HCT116 (cell line): ENCODE results near the gene TM4SF4. TPM values are rescaled to one million over a fixed set of nuclear protein-coding genes. Genes with fewer than 3 reads are reported as not detected.

Experiments
- ATAC-seq: fragments of 200-7000 bp; cut with Tn5 transposase; 2 replicates; pipeline ENCODE4 v1.9.1; 2020; ENCODE audit warnings: mild to moderate bottlenecking, moderate library complexity
- BruUV-seq: library from RNA; stranded (reverse); fragments of 400-500 nt; replicated peaks from 2 replicates; lab custom pipeline; 2021; lab: Mats Ljungman, UMichigan
- CTCF ChIA-PET: fragments of 300-600 bp; sonication (Branson Sonifier 250); formaldehyde crosslinking; loops from one replicate; lab custom pipeline; 2021; ENCODE audit warnings: antibody characterized with exemption; lab: Charles Lee
- POLR2A ChIA-PET: fragments of 300-600, 350-600 bp; sonication (Branson Sonifier 250); formaldehyde crosslinking; loops from one replicate; lab custom pipeline; 2021; ENCODE audit warnings: antibody characterized with exemption; lab: Charles Lee
- RAD21 ChIA-PET, 2 experiments: fragments of 300-600 bp; sonication (Branson Sonifier 250); formaldehyde crosslinking; loops; one replicate each; lab custom pipeline; 2023; ENCODE audit warnings: low total read pairs in 2 of 2; ENCODE audit not compliant: uncharacterized antibody in 2 of 2, unreplicated experiment in 2 of 2, low non-redundant PET in 1 of 2; lab: Charles Lee
- DNase-seq: peaks from one replicate; pipeline ENCODE4 v3.0.0-alpha.2; 2010; ENCODE audit warnings: low read depth, low spot score
- H2AFZ ChIP-seq: fragments of 200-600 bp; shearing (Covaris generic), sonication (generic); 2 replicates; pipeline ENCODE4 v1.6.1; 2017; ENCODE audit warnings: low read depth, mixed run types, mixed read lengths, antibody characterized with exemption, low read length; ENCODE audit not compliant: poor library complexity, severe bottlenecking
- H3K27ac ChIP-seq: 2 replicates; pipeline ENCODE4 v1.5.1; 2012; ENCODE audit warnings: low read depth, low read length
- H3K27me3 ChIP-seq: fragments of 200-600 bp; sonication (generic); 2 replicates; pipeline ENCODE4 v1.6.1; 2016; ENCODE audit warnings: mixed run types, low read length, mixed read lengths; ENCODE audit not compliant: insufficient read depth
- H3K36me3 ChIP-seq, 2 experiments: fragments of 200-500 bp in 1 of 2; fragments of 200-600 bp in 1 of 2; sonication (Bioruptor generic) in 1 of 2; sonication (generic) in 1 of 2; 2 replicates each; pipeline versions ENCODE4 v1.5.1 to v1.6.1; 2014 to 2016; ENCODE audit warnings: low read length in 2 of 2, inconsistent platforms in 1 of 2, mixed read lengths in 1 of 2, mixed run types in 1 of 2; ENCODE audit not compliant: insufficient read depth in 2 of 2, control insufficient read depth in 1 of 2
- H3K4me1 ChIP-seq, 2 experiments: fragments of 200-600 bp in 1 of 2; sonication (generic) in 1 of 2; 2 replicates each; pipeline versions ENCODE4 v1.5.1 to v1.6.1; 2012 to 2017; ENCODE audit warnings: low read length in 2 of 2, inconsistent platforms in 1 of 2, mild to moderate bottlenecking in 1 of 2, mixed read lengths in 1 of 2, mixed run types in 1 of 2, moderate library complexity in 1 of 2; ENCODE audit not compliant: insufficient read depth in 2 of 2, control insufficient read depth in 1 of 2
- H3K4me2 ChIP-seq: fragments of 200-600 bp; sonication (generic); 2 replicates; pipeline ENCODE4 v1.6.1; 2017; ENCODE audit warnings: mixed run types, low read length, mixed read lengths
- H3K4me3 ChIP-seq, 2 experiments: fragments of 200-600 bp in 1 of 2; sonication (generic) in 1 of 2; replicated peaks in 1 of 2; 2 replicates each; pipeline ENCODE4 v1.5.1; 2011 to 2016; ENCODE audit warnings: low read length in 2 of 2, control low read depth in 1 of 2, low read depth in 1 of 2, mild to moderate bottlenecking in 1 of 2, mixed read lengths in 1 of 2, mixed run types in 1 of 2
- H3K79me2 ChIP-seq: fragments of 200-600 bp; sonication (generic); 2 replicates; pipeline ENCODE4 v1.6.1; 2017; ENCODE audit warnings: mild to moderate bottlenecking, mixed run types, low read length, moderate library complexity, mixed read lengths; ENCODE audit not compliant: insufficient read depth
- H3K9ac ChIP-seq: fragments of 200-600 bp; sonication (generic); 2 replicates; pipeline ENCODE4 v1.6.1; 2016; ENCODE audit warnings: low read length, mixed read lengths
- H3K9me2 ChIP-seq: fragments of 200-600 bp; sonication (generic), shearing (Covaris generic); 2 replicates; pipeline ENCODE4 v1.6.1; 2017; ENCODE audit warnings: mixed run types, mild to moderate bottlenecking, moderate library complexity; ENCODE audit not compliant: insufficient read depth
- H3K9me3 ChIP-seq, 2 experiments: fragments of 200-500 bp in 1 of 2; fragments of 200-600 bp in 1 of 2; sonication (Bioruptor generic) in 1 of 2; sonication (generic) in 1 of 2; 2 replicates each; pipeline ENCODE4 v1.6.1; 2014 to 2017; ENCODE audit warnings: low read length in 2 of 2, mixed read lengths in 2 of 2, inconsistent platforms in 1 of 2, low read depth in 1 of 2, mild to moderate bottlenecking in 1 of 2, mixed run types in 1 of 2, moderate library complexity in 1 of 2; ENCODE audit not compliant: control insufficient read depth in 1 of 2, insufficient read depth in 1 of 2
- H4K20me1 ChIP-seq: fragments of 200-600 bp; sonication (generic), shearing (Covaris generic); 2 replicates; pipeline ENCODE4 v1.6.1; 2017; ENCODE audit warnings: mixed run types, mild to moderate bottlenecking, moderate library complexity; ENCODE audit not compliant: insufficient read depth
- CBX3 ChIP-seq: IDR thresholded peaks from 2 replicates; pipeline ENCODE4 v1.6.1; 2012; ENCODE audit warnings: low read depth
- CTCF ChIP-seq, 3 experiments: fragments of 200-600 bp in 1 of 3; sonication (generic) in 1 of 3; IDR thresholded peaks in 2 of 3; conservative IDR thresholded peaks in 1 of 3; 2 replicates each; pipeline ENCODE4 v1.5.1; 2012 to 2017; ENCODE audit warnings: low read depth in 2 of 3, low read length in 2 of 3, antibody characterized with exemption in 1 of 3, borderline replicate concordance in 1 of 3, control low read depth in 1 of 3, mild to moderate bottlenecking in 1 of 3, mixed read lengths in 1 of 3, mixed run types in 1 of 3, moderate library complexity in 1 of 3; ENCODE audit not compliant: insufficient read depth in 1 of 3
- ELF1 ChIP-seq: IDR thresholded peaks from 2 replicates; pipeline ENCODE4 v1.6.1; 2012; ENCODE audit warnings: low read depth, borderline replicate concordance
- EZH2phosphoT487 ChIP-seq: fragments of 200-600 bp; IDR thresholded peaks from 2 replicates; pipeline ENCODE4 v1.6.1; 2018; ENCODE audit warnings: antibody characterized with exemption, borderline replicate concordance
- POLR2A ChIP-seq: IDR thresholded peaks from 2 replicates; pipeline ENCODE4 v1.7.0; 2011; ENCODE audit warnings: borderline replicate concordance; ENCODE audit not compliant: insufficient read depth, insufficient read length; ENCODE audit errors: extremely low read depth
- RAD21 ChIP-seq: IDR thresholded peaks from 2 replicates; pipeline ENCODE4 v1.6.1; 2012; ENCODE audit warnings: low read depth, mild to moderate bottlenecking
- SIN3A ChIP-seq: IDR thresholded peaks from 2 replicates; pipeline ENCODE4 v1.6.1; 2012; ENCODE audit warnings: low read depth
- TCF7L2 ChIP-seq: IDR thresholded peaks from 2 replicates; pipeline ENCODE4 v1.7.0; 2011; ENCODE audit warnings: borderline replicate concordance, inconsistent platforms; ENCODE audit not compliant: insufficient read depth, insufficient read length; ENCODE audit errors: extremely low read depth
- YY1 ChIP-seq: IDR thresholded peaks from 2 replicates; pipeline ENCODE4 v1.6.1; 2011; ENCODE audit warnings: low read length, low read depth, moderate library complexity, mild to moderate bottlenecking; ENCODE audit not compliant: insufficient replicate concordance; ENCODE audit errors: extremely low read depth
- ZNF274 ChIP-seq: fragments of 200-500 bp; sonication (Bioruptor generic); IDR thresholded peaks from 2 replicates; pipeline ENCODE4 v1.6.1; 2014; ENCODE audit warnings: mild to moderate bottlenecking, low read depth, low read length, inconsistent platforms
- intact Hi-C: fragments of 100-400 bp; cut with micrococcal nuclease; formaldehyde crosslinking; loops from 2 replicates; pipeline ENCODE4 v1.10.0; 2022
- total RNA-seq: library from RNA; stranded (reverse); gene quantifications from one replicate; pipeline ENCODE4 v1.2.1, GENCODE V29; 2021; ENCODE audit not compliant: unreplicated experiment

The TM4SF4 gene
- total RNA-seq, 1 experiment from 2014 or later, result 0.91 TPM

GRCh38 chr3:149493315-149494021 is 19.0 kb downstream of the TM4SF4 start:
- RAD21 ChIA-PET, result no interaction called here
- Histone ChIP-seq H3K36me3 (no peaks in the 10 kb centered on the region), H3K4me3 (no peak overlapping the region), H3K4me2 (peak overlapping the region; percentile 40; the same call in 1 of the 2 replicates)
- CTCF ChIA-PET, result no interaction called here
- no peak for TF ChIP-seq CBX3
- no peak for TF ChIP-seq POLR2A
- no peak for TF ChIP-seq SIN3A
- TF ChIP-seq ZNF274, result no peak
- TF ChIP-seq TCF7L2, result no peak
- TF ChIP-seq, all 23 proteins: peak for 0
- H3K9me3 ChIP-seq, result peaks cover 0 to 3% of the 10 kb centered on the region in 2 experiments; a peak in 1 of 4 replicates
- DNase-seq (no peak), ATAC-seq (no peak)
- H4K20me1 ChIP-seq, result no peaks in the 10 kb centered on the region
- intact Hi-C loops, result loop anchor here (1.0 to 10.0 kb wide), 3 partner anchors 278 to 731 kb away; no protein-coding TSS in a partner anchor
- no peak overlapping the region for H2AFZ ChIP-seq
- POLR2A ChIA-PET, result no interaction called here
- no peaks in the 10 kb centered on the region for H3K79me2 ChIP-seq
- H3K4me1 ChIP-seq, result peaks cover 0 to 9% of the 10 kb centered on the region in 2 experiments; a peak in 1 of 4 replicates
- BruUV-seq, result no TSS peak
- no peaks in the 10 kb centered on the region for H3K9me2 ChIP-seq
- H3K27ac ChIP-seq, result no peak overlapping the region
- no peak overlapping the region for H3K9ac ChIP-seq
- H3K27me3 ChIP-seq, result no peaks in the 10 kb centered on the region

GRCh38 chr3:149494022-149494758 is 19.7 kb downstream of the TM4SF4 start:
- Histone ChIP-seq H3K4me1 (peaks cover 0 to 9% of the 10 kb centered on the region in 2 experiments; a peak in 1 of 4 replicates), H3K27ac (no peak overlapping the region), H3K9me3 (peaks cover 0 to 3% of the 10 kb centered on the region in 2 experiments; a peak in 1 of 4 replicates), H3K4me3 (no peak overlapping the region), H3K79me2 (no peaks in the 10 kb centered on the region), H3K4me2 (peak overlapping the region; percentile 40; the same call in 1 of the 2 replicates), H3K27me3 (no peaks in the 10 kb centered on the region), H3K36me3 (no peaks in the 10 kb centered on the region), H3K9ac (no peak overlapping the region), H3K9me2 (no peaks in the 10 kb centered on the region), H4K20me1 (no peaks in the 10 kb centered on the region), H2AFZ (peak overlapping the region; percentile 73)
- ChIA-PET POLR2A (no interaction called here), RAD21 (no interaction called here), CTCF (interaction anchor here (1.0 to 1.4 kb wide), 4 partner anchors 277 to 539 kb away, joined by 3 to 5 read pairs (median 4); no protein-coding TSS in a partner anchor)
- peak; percentile 90 for ATAC-seq
- intact Hi-C loops, result loop anchor here (1.0 to 10.0 kb wide), 3 partner anchors 277 to 731 kb away; no protein-coding TSS in a partner anchor
- DNase-seq, result peak; percentile 42
- BruUV-seq, result no TSS peak
- TF ChIP-seq CBX3 (peak; percentile 20; the same call in 1 of the 2 replicates), RAD21 (peak; percentile 93), CTCF (IDR thresholded peaks at IDR 0.05 in 2 of 3, conservative IDR thresholded peaks at IDR 0.05 in 1 of 3; ENCODE audit: borderline replicate concordance in 1 of 3, insufficient read depth in 1 of 3, low read depth in 2 of 3, low read length in 2 of 3) (peak; percentile 85 to 91 (median 86)), YY1 (peak; percentile 25), ELF1 (no peak), EZH2phosphoT487 (no peak)
